ENCODE results near the gene NKPD1. TPM values are rescaled to one million over a fixed set of nuclear protein-coding genes. Genes with fewer than 3 reads are reported as not detected.

The NKPD1 gene
- total RNA-seq, 1 donor from 2014 or later, result 0.11 TPM

GRCh38 chr19:45150751-45151281, 10.0 kb downstream of the NKPD1 start:
- Mint-ChIP-seq H3K36me3 (ENCODE audit: low read depth) (peaks cover 3% of the 10 kb centered on the region), H3K27me3 (peaks cover 22% of the 10 kb centered on the region), H3K4me3 (no peak overlapping the region), H3K9me3 (no peaks in the 10 kb centered on the region), H3K27ac (no peak overlapping the region), H3K4me1 (peaks cover 15% of the 10 kb centered on the region)
- intact Hi-C loops (cut with micrococcal nuclease), result no loop called here
- no peak for DNase-seq
- no peak for ATAC-seq (ENCODE audit: low read depth)
- TF ChIP-seq, protein P1, sequence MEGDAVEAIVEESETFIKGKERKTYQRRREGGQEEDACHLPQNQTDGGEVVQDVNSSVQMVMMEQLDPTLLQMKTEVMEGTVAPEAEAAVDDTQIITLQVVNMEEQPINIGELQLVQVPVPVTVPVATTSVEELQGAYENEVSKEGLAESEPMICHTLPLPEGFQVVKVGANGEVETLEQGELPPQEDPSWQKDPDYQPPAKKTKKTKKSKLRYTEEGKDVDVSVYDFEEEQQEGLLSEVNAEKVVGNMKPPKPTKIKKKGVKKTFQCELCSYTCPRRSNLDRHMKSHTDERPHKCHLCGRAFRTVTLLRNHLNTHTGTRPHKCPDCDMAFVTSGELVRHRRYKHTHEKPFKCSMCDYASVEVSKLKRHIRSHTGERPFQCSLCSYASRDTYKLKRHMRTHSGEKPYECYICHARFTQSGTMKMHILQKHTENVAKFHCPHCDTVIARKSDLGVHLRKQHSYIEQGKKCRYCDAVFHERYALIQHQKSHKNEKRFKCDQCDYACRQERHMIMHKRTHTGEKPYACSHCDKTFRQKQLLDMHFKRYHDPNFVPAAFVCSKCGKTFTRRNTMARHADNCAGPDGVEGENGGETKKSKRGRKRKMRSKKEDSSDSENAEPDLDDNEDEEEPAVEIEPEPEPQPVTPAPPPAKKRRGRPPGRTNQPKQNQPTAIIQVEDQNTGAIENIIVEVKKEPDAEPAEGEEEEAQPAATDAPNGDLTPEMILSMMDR (IDR thresholded peaks at IDR 0.05), result no peak
- POLR2A ChIA-PET, result no interaction called here
- CTCF ChIA-PET, result no interaction called here

- POLR2A ChIA-PET, result no interaction called here
Observed at GRCh38 chr19:45150180-45150579, 10.6 kb downstream of the NKPD1 start.

DNA sequence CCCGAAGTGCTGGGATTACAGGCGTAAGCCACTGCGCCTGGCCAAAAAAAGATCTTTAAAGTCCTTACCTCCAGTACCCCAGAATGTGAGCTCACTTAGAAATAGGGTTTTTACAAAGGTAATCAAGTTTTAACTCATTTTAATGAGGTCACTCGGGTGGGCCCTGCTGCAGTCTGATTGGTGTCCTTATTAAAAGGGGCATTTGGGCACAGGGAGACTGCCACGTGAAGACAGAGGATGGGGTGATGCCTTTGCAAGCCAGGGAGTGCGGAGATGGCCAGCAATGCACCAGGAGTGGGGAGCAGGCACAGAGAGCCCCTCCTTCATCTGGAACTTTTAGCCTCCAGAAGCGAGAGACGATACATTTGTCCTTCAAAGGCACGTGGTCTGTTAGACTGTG, 11.7 kb downstream of the NKPD1 start:
- no peak overlapping the region for H3K27ac Mint-ChIP-seq
- POLR2A ChIA-PET, result interaction anchor here (0.6 to 1.4 kb wide), 2 partner anchors 15 to 1197 kb away, joined by 3 to 4 read pairs; no protein-coding TSS in a partner anchor
- CTCF ChIA-PET, result no interaction called here

More at GRCh38 chr19:45150180-45150579, 10.6 kb downstream of the NKPD1 start:
- intact Hi-C loops (cut with micrococcal nuclease), result no loop called here
- H3K27ac Mint-ChIP-seq, result no peak overlapping the region
- ATAC-seq (ENCODE audit: low read depth) (no peak), DNase-seq (no peak)
- no peak overlapping the region for H3K4me3 Mint-ChIP-seq
- peaks cover 15% of the 10 kb centered on the region for H3K4me1 Mint-ChIP-seq
- peaks cover 3% of the 10 kb centered on the region for H3K36me3 Mint-ChIP-seq (ENCODE audit: low read depth)
- CTCF ChIA-PET, result interaction anchor here (0.7 kb wide), 1 partner anchor 37 kb away, joined by 3 read pairs; no protein-coding TSS in a partner anchor
- TF ChIP-seq, protein P1 (IDR thresholded peaks at IDR 0.05), result no peak
- no peaks in the 10 kb centered on the region for H3K9me3 Mint-ChIP-seq
- peaks cover 17% of the 10 kb centered on the region for H3K27me3 Mint-ChIP-seq

DNA sequence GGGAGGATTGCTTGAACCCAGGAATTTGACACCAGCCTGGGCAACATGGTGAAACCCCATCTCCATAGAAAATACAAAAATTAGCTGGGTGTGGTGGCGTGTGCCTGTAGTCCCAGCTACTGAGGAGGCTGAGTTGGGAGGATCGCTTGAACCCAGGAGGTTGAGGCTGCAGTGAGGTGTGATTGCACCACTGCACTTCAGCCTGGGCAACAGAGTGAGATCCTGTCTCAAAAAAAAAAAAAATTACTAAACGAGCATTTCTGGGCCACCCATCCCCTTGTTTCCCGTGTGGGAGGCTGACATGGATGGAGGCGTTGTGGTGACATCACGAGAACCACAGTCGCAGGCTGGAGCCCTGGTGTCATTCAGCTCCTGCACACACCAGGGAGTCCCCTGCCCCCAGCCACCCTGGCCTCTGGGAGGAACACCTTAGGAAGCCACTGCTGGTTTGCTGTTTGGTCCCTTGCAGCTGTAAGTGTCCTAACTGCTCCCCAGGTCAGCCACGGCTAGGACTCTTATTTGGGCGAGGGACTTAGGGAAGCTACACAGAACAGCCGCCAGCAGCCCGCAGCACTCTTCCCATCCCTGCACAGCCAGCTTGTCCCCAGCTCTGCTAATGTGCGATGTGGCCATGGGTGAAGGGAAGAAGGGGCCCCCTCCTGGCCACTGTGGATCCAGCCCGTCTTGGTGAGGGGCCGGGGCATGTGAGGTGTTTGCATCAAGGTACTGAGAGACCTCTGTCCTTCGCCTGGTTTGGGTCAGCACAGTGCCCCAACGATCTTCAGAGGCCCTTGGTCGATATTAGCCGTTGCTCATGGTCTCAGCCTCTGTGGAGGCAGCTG, 12.7 kb downstream of the NKPD1 start:
- H3K27ac Mint-ChIP-seq, result no peak overlapping the region
- peaks cover 10% of the 10 kb centered on the region for H3K27me3 Mint-ChIP-seq
- no peak overlapping the region for H3K4me3 Mint-ChIP-seq
- peaks cover 8% of the 10 kb centered on the region for H3K4me1 Mint-ChIP-seq
- no peak for DNase-seq
- peaks cover 7% of the 10 kb centered on the region for H3K36me3 Mint-ChIP-seq (ENCODE audit: low read depth)
- ChIA-PET CTCF (no interaction called here), POLR2A (interaction anchor here (0.6 kb wide), 1 partner anchor 109 kb away, joined by 4 read pairs; no protein-coding TSS in a partner anchor)
- TF ChIP-seq, protein P1 (IDR thresholded peaks at IDR 0.05), result no peak
- intact Hi-C loops (cut with micrococcal nuclease), result no loop called here
- ATAC-seq (ENCODE audit: low read depth), result no peak
- no peaks in the 10 kb centered on the region for H3K9me3 Mint-ChIP-seq

More for the DNA sequence above, 11.7 kb downstream of the NKPD1 start:
- Mint-ChIP-seq H3K9me3 (no peaks in the 10 kb centered on the region), H3K4me1 (peaks cover 13% of the 10 kb centered on the region), H3K36me3 (ENCODE audit: low read depth) (peaks cover 6% of the 10 kb centered on the region), H3K27me3 (peaks cover 13% of the 10 kb centered on the region), H3K4me3 (no peak overlapping the region)
- TF ChIP-seq, protein P1 (IDR thresholded peaks at IDR 0.05), result no peak
- no peak for ATAC-seq (ENCODE audit: low read depth)
- intact Hi-C loops (cut with micrococcal nuclease), result no loop called here
- DNase-seq, result no peak

DNA sequence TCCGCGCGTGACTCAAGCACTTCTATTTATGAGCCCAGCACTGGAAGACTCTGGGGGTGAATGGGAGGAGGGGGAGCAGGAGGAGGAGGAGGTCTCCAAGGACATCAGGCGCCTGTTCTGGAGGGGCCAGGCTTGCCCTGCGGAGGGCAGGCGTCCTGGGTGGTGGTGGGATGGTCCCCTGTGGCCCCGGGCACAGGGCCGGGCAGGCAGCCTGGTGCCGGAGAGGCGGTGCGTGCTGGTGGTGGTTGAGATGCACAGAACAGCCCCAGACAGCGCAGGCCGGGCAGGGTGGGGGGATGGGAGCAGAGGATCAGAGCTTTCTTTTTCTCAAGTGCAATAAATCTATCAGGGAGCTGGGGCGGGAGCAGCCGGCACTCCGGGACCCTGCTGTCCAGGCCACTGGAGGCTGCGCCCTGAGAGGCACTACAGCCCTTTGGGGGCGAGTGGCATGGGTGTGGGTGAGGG, 14.0 kb downstream of the NKPD1 start:
- ATAC-seq (ENCODE audit: low read depth) (no peak), DNase-seq (no peak)
- Mint-ChIP-seq H3K27me3 (peaks cover 2% of the 10 kb centered on the region), H3K9me3 (no peaks in the 10 kb centered on the region), H3K4me3 (no peak overlapping the region), H3K27ac (no peak overlapping the region), H3K4me1 (no peaks in the 10 kb centered on the region), H3K36me3 (ENCODE audit: low read depth) (peaks cover 15% of the 10 kb centered on the region)
- intact Hi-C loops (cut with micrococcal nuclease), result no loop called here
- CTCF ChIA-PET, result no interaction called here
- TF ChIP-seq, protein P1 (IDR thresholded peaks at IDR 0.05), result no peak
- POLR2A ChIA-PET, result no interaction called here
